Measurements from ENCODE around the gene MLPH.

- TF ChIP-seq FOS (IDR thresholded peaks at IDR 0.05; ENCODE audit: low read depth, low read length), result no peak
- TF ChIP-seq CTCF (conservative IDR thresholded peaks at IDR 0.05; ENCODE audit: low read depth, low read length), result no peak
- TF ChIP-seq MAFK (IDR thresholded peaks at IDR 0.05; ENCODE audit: low read depth, low read length), result no peak
- no peak for TF ChIP-seq POLR2A (IDR thresholded peaks at IDR 0.05; ENCODE audit: low read depth, low read length)
- TF ChIP-seq SMC3 (IDR thresholded peaks at IDR 0.05; ENCODE audit: low read depth, low read length), result no peak
- TF ChIP-seq ELK1 (IDR thresholded peaks at IDR 0.05; ENCODE audit: borderline replicate concordance, low read depth, low read length), result no peak
- no peak for TF ChIP-seq CEBPB (IDR thresholded peaks at IDR 0.05; ENCODE audit: low read depth, low read length)
Observed at GRCh38 chr2:237448171-237448570, 38.9 kb upstream of the MLPH start.

Measured in IMR-90 (cell line).